ENCODE data around the gene RBMS2.

GRCh38 chr12:56614627-56615026 lies 93.0 kb downstream of the RBMS2 start:
- TF ChIP-seq POLR2AphosphoS5 (IDR thresholded peaks at IDR 0.05), result no peak
- TF ChIP-seq POLR2A (IDR thresholded peaks at IDR 0.05; ENCODE audit: low read depth), result no peak
- no peak for TF ChIP-seq CTCF (IDR thresholded peaks at IDR 0.05)
